SK-N-MC (cell line): Measurements from ENCODE around the gene STXBP3.

Source experiments
- EZH2 ChIP-seq: fragments of 200-600 bp; sonication (generic); IDR thresholded peaks from one replicate; pipeline ENCODE4 v1.6.1; 2017; ENCODE audit warnings: antibody characterized with exemption
- FOXP2 ChIP-seq: optimal IDR thresholded peaks from 2 replicates; pipeline ENCODE3; 2011; ENCODE audit warnings: mild to moderate bottlenecking, moderate library complexity; ENCODE audit not compliant: insufficient read depth; ENCODE audit errors: extremely low read length, control extremely low read depth
- POLR2AphosphoS5 ChIP-seq: IDR thresholded peaks from 2 replicates; pipeline ENCODE4 v1.6.1; 2012; ENCODE audit warnings: mild to moderate bottlenecking, low read depth, low read length, borderline replicate concordance

DNA sequence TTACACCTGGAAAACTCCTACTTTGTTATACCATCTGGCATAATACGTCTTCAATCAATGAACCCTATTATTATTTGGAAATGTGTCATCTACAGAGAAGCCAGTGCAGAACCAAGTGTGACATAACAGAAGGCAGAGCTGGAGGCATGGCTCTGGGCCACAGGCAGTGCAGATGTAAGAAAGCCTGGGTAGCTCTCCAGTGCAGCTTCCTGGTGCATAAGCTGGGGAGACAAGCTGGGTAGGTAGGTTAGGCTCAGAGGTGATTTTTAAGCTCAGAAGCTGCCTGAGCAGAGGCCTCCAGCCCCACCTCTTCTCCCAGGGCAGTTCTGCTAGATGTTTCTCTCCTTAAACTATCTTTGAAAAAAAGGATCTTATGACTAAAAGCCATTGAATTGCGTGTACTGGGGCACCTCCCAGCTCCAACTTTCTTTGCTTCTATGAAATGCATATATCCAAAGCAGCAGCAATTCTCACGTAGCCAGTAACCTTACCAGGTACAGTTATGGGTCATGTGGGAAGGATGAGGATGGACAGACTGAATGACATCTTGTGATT lies 79.7 kb downstream of the STXBP3 start:
- TF ChIP-seq FOXP2 (no peak), EZH2 (no peak), POLR2AphosphoS5 (no peak)
